GM13977 (cell line): ENCODE measurements around the gene MYO7B.

Experiments used
- DNase-seq: peaks from one replicate; pipeline ENCODE4 v3.0.0; 2012; ENCODE audit warnings: low spot score
- CTCF ChIP-seq: IDR thresholded peaks from 2 replicates; pipeline ENCODE4 v1.5.1; 2012; ENCODE audit warnings: mild to moderate bottlenecking, control low read depth; ENCODE audit not compliant: insufficient read depth; ENCODE audit errors: extremely low read depth, missing control alignments
- in situ Hi-C: fragments of 300-500 bp; cut with MboI; formaldehyde crosslinking; loops from one replicate; pipeline ENCODE4 v1.12.0; 2022; ENCODE audit warnings: low sequenced_read_pairs, low pct_unique_long_range_greater_than_20kb, mixed read lengths, inconsistent platforms; ENCODE audit not compliant: unreplicated experiment

MYO7B gene

GRCh38 chr2:127511917-127512316, 23.6 kb upstream of the MYO7B start:
- in situ Hi-C loops: no loop called here
- TF ChIP-seq CTCF: no peak
- DNase-seq: no peak

GRCh38 chr2:127512362-127512761, 23.1 kb upstream of the MYO7B start:
- in situ Hi-C loops: no loop called here
- no peak for TF ChIP-seq CTCF
- DNase-seq: no peak

GRCh38 chr2:127514076-127514475, 21.4 kb upstream of the MYO7B start:
- no peak for TF ChIP-seq CTCF
- in situ Hi-C loops: no loop called here
- DNase-seq: no peak

- no peak for TF ChIP-seq CTCF
Measured at GRCh38 chr2:127514485-127514884, 21.0 kb upstream of the MYO7B start.

GRCh38 chr2:127515383-127515915, 20.0 kb upstream of the MYO7B start:
- DNase-seq: no peak
- TF ChIP-seq CTCF: no peak
- in situ Hi-C loops: no loop called here

More at GRCh38 chr2:127514485-127514884, 21.0 kb upstream of the MYO7B start:
- in situ Hi-C loops: no loop called here
- DNase-seq: no peak

- in situ Hi-C loops: no loop called here
- DNase-seq: no peak
- no peak for TF ChIP-seq CTCF
Measured at GRCh38 chr2:127516041-127516762, 19.3 kb upstream of the MYO7B start.
